ENCODE results near the gene LRSAM1.
"Not testable (repeated sequence)": the region's sequence is repeated elsewhere in the genome, so short reads cannot be mapped to it uniquely, and the experiment has no call there.

Gene LRSAM1

DNA sequence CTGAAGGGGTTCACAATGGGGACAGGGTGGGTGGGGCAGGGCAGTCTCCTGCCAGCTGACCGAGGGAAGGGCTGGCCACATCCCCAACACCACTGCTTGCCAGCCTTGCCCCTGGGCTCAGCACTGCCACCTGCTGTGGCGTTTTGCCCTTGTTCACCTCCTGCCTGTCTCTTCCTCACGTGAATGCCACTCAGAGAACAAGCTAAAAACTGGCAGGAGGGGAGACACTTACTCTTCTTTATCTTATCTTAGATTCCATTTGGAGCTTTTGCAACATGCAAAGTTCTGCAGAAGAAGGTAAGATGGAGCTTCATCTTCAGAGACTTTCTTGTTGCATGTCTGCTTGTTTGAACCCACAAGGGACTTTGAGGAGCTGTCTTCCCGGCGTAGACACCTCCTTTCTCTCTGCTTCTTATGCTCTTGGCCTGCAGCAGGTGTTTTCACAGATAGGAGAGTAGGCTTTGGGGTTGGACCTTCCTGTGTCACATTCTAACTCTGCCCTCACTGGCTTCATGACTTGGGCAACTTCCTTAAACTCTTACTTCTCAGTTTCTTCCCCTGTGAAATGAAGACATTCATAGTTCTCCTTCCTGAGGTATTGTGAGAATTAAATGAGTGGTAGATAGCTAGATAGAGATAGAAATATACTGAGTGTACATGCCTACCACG, 4.1 kb downstream of the LRSAM1 start:
- in situ Hi-C loops (cut with MboI; ENCODE audit: low sequenced_read_pairs) = no loop called here

DNA sequence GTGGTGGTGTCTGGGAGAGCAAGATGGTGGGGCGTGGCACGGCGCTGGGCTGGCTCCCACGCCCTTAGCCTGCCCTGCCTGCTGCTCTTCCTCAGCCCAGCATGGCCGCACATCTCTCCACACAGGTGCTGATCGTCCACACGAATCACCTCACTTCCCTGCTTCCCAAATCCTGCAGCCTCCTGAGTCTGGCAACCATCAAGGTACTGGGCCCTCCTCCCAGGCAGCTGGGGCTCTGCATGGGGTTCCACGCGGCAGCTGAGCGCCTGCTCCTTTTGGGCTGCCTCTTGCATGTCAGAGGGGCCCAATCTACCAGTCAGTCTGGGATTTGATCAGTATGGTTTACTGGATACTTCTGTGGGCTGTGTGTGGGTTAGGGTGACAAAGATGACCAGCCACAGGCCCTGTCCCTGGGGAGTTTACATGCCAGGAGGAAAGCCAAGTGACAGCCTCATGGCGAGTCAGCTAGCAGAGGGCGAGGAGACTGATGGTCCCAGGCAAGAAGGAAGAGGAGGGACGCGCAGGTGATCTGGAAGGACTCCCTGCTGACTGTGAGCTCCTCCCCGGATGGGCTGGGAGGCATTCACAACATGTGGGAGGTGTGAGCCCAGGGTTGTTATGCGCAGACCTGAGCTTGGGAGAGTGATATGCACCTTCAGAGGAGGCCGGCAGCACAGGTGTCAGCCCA, 6.0 kb downstream of the LRSAM1 start:
- in situ Hi-C loops (cut with MboI; ENCODE audit: low sequenced_read_pairs) = no loop called here

DNA sequence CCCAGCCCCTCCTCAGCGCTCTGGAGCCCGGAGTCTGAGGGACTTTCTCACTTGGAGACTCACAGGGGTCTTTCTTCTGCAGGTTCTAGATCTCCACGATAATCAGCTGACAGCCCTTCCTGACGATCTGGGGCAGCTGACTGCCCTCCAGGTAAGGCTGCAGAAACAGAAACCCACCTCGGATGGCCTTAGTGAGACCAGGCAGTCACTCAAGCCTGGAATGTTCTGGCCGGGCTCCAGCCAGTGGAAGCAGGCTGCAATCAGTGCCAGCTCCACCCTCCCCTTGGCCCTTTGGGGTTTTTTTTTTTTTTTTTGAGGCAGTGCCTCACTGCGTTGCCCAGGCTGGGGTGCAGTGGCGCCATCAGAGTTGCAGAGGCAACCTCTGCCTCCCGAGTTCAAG, 7.6 kb downstream of the LRSAM1 start:
- in situ Hi-C loops (cut with MboI; ENCODE audit: low sequenced_read_pairs) = no loop called here

DNA sequence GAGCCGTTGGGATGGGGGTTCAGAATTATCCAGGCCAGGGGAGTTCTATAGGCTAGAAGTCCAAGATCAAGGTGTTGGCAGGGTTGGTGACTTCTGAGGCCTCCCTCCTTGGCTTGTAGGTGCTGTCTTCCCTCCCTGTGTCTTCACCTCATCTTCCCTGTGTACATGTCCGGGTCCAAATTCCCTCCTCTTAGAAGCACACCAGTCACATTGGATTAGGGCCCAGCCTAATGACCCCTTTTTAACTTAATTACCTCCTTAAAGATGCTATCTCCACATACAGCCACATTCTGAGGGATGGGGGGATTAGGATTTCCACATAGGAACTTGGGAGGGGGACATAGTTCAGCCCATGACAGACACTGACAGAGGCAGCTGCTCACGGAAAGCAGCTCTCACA, 12.1 kb downstream of the LRSAM1 start:
- in situ Hi-C loops (cut with MboI; ENCODE audit: low sequenced_read_pairs) = no loop called here

DNA sequence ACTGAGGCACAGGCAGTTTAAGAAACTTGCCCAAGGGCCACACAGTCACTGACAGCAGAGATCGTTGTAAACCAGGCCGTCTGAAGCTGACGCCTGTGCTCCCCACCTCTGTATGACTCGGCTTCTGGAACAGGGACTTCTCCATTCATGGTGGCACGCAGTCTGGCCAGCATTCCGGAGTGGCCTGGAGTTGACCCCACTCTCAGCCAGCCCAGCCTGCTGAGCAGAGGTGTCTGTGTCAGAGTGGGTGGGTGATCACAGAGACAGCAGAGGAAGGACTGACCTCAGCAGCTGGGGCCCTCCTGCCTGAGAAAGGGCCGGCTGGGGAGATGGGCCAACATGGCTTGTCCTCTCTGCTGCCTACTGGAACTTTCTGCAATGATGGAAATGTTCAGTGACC, 12.6 kb downstream of the LRSAM1 start:
- in situ Hi-C loops (cut with MboI; ENCODE audit: low sequenced_read_pairs) = no loop called here

DNA sequence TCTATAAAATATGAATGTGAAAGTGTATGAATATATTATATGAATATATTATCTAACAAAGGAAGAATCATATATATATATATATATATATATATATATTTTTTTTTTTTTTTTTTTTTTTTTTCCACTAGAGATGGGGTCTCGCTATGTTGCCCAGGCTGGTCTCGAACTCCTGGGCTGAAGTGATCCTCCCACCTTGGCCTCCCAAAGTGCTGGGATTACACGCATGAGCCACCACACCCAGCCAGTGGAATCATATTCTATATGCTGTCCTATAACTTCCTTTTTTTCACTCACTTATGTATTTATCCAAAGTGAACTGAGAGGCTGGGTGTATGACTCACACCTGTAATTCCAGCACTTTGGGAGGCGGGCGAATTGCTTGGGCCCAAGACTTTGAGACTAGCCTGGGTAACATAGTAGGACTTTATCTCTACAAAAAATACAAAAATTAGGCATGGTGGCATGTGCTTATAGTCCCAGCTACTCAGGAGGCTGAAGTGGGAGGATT, 15.2 kb downstream of the LRSAM1 start:
- in situ Hi-C loops (cut with MboI; ENCODE audit: low sequenced_read_pairs) = not testable (repeated sequence)

DNA sequence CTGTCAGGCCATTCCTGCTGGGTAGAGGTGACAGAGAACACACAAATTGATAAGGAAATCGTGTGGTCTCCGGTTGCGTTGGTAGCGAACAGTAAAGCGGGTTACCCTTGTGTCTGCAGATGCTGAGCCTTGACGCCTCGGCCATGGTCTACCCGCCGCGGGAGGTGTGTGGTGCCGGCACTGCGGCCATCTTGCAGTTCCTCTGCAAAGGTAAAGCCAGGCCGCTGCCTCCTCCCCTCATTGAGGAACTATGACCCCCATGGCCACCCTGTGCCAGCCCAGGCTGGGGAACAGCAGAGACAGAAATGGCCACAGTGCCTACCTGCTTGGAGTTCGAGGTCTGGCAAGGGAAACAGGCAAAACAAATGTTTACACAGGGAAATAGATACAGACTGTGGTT, 16.3 kb downstream of the LRSAM1 start:
- in situ Hi-C loops (cut with MboI; ENCODE audit: low sequenced_read_pairs) = no loop called here

DNA sequence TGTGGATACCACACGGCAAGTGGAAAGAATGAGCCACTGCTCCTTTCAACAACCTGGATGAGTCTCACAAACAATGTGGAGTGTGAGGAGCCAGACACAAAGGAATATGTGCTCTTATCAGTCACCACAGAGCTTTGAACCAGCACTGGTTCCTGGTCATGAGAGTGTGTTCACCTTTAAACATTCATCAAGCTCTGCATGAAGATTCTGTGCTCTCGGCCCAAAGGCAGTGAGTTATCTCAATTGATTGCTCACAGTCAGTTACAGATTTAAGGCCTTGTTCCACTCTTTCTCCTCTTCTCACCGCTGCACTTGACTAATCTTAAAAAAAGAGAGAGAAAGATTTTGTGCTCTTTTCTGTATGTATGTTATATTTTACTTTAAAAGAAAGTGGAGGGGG, 19.4 kb downstream of the LRSAM1 start:
- in situ Hi-C loops (cut with MboI; ENCODE audit: low sequenced_read_pairs) = no loop called here

DNA sequence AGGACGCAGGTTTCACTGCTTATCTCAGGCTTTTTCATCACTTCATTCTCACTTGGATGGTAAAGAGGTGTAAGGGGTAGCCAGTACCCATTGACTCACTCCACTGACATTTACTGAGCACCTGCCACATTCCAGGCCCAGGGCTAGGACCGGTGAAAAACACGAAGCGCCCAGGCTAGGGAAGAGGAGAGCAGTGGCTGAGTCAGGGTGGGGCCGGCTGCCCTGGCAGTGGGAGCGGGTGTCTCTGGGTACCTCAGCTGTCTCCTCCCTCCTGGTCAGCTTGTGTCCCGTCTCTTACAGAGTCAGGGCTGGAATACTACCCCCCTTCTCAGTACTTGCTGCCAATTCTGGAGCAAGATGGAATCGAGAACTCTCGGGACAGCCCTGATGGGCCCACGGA, 22.2 kb downstream of the LRSAM1 start:
- in situ Hi-C loops (cut with MboI; ENCODE audit: low sequenced_read_pairs) = no loop called here

DNA sequence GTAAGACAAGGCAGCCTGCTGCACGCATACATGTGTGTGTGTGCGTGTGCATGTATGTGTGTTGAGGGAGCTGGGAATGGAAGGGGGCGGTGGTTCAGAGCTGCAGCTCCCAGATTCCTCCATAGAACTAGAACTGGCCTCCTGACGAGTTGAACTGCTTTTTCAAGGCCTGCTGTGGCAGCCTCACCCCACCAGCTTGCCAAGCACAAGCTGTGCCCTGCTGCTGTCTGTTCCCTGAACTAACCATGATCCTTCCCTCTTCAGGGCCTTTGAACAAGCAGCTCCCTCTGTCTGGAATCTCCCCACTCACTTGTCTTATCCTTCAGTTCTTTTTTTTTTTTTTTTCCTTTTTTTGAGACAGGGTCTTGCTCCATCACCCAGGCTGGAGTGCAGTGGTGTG, 22.6 kb downstream of the LRSAM1 start:
- in situ Hi-C loops (cut with MboI; ENCODE audit: low sequenced_read_pairs) = no loop called here

DNA sequence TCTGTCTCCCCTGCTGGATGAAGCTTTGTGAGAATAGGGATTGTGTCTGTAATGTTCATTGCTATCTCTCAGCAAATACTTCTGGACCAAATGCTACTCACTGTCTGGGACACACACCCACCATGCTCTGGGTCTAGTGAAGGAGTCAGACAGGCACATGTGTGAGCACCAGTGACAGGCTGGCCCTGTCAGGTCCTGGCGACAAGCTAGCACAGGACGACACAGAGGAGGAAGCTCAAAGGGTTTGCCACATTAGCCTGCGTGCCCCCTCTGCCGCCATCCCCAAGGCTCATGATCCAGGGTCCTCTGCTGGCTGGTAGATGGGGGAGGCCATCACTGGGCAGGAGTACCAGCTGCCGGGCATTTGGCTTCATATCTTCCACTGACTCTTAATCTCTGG, 23.3 kb downstream of the LRSAM1 start:
- in situ Hi-C loops (cut with MboI; ENCODE audit: low sequenced_read_pairs) = no loop called here

DNA sequence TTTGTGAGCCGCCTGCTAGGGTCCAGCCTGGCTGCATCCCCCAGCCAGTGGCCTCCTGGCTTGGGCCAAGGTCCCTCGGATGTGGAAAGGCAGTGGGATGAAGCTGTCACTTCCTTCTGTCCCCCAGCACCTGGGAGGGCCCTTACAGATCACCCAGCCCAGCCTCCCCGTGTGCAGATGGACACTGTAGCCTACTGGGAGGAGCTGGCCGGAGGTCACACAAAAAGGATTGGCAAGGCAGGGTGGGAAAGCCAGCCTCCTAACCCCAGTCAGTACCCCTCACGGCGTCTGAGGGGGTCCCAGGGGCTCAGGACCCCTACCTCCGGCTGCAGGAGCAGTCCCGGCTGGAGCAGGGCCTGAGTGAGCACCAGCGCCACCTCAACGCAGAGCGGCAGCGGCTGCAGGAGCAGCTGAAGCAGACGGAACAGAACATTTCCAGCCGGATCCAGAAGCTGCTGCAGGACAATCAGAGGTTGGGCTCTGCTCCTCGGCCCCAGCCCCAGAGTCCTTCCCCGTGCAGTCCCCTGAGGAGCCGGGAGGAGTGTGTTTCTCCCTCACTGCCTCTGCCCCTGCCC, 28.3 kb downstream of the LRSAM1 start:
- in situ Hi-C loops (cut with MboI; ENCODE audit: low sequenced_read_pairs) = no loop called here

DNA sequence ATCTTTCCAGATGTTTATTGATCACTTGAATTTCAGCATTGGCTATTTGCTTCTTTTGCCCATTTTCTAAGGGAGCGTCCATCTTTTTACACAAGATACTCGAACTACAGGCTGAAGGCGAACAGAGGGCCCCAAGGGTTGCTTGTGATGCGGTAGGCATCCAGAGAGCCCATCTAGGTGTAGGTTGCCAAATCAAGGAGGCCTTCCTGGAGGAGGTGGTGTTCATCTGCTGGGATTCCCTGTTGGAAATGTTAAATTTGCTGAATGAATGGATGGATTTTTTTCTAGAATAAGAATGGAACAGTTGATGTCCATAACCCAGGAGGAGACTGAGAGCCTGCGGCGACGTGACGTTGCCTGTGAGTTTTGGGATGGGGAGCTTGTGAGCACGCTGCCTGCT, 31.4 kb downstream of the LRSAM1 start:
- in situ Hi-C loops (cut with MboI; ENCODE audit: low sequenced_read_pairs) = no loop called here

DNA sequence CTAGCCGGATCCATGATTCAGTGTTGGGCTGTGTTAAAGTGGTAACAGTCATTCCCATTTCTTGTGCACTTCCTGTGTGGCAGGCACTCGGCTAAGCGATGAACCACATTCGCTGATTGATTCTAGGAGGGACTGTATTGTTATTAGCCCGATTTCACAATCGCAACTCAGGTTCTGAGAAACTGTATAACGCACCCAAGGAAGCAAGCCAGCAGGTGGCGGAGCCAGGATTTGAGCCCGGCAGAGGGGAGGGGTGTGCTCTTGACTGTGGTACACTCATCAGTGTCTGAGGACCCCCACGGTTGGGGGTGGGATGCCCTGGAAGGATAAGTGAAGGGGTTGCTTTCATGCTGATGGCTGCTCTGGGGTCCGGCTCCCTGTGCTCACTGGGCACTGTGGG, 34.7 kb downstream of the LRSAM1 start:
- in situ Hi-C loops (cut with MboI; ENCODE audit: low sequenced_read_pairs) = no loop called here

DNA sequence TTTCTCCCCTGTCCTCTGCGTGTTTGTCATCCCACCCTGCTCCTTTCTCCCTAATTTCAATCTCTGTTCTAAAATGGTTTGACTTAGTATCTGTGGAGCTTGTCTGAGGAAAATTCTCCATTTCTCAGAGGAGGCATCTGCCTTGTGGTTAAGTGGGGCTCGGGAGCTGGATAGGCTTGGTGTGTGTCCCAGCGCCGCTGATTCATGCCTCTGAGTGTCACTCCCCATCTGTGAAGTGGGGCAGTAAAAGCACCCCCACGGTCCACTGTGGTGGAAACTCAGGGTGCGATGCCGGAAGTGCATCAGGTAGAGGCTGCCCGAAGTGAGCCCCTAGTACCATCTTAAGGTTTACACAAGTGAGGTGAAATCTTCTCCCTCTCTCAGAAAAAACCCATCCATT, 37.6 kb downstream of the LRSAM1 start:
- in situ Hi-C loops (cut with MboI; ENCODE audit: low sequenced_read_pairs) = no loop called here

DNA sequence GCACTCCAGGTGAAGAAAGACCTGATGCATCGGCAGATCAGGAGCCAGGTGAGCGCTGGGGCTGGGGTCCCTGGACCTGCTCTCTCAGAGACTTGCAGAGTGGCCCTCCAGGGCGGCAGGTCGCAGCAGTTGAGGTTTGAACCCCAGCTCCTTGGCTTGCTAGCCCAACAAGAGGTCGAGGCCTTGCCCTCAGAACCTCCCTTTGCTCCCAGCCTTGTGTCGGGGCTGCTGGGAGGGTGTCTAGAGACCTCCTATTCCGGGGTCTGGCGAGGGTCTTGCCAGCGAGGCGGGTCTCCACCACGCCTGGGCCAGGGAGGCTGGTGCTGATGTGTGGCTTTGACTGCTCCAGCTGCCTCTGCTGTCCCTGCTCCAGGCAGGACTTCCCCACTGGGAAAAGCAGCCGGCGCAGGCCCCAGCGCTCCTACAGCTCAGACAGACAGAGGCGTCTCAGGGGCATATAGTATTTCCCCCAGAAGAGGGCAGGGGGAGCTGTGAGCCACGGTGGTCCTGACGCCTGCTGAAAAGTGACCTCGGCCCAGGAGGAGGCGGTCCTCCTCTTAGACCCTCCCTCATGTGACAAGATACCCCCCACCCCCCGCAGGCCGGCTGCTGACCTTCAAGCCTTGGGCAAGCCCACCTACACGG, 38.3 kb downstream of the LRSAM1 start:
- in situ Hi-C loops (cut with MboI; ENCODE audit: low sequenced_read_pairs) = no loop called here

DNA sequence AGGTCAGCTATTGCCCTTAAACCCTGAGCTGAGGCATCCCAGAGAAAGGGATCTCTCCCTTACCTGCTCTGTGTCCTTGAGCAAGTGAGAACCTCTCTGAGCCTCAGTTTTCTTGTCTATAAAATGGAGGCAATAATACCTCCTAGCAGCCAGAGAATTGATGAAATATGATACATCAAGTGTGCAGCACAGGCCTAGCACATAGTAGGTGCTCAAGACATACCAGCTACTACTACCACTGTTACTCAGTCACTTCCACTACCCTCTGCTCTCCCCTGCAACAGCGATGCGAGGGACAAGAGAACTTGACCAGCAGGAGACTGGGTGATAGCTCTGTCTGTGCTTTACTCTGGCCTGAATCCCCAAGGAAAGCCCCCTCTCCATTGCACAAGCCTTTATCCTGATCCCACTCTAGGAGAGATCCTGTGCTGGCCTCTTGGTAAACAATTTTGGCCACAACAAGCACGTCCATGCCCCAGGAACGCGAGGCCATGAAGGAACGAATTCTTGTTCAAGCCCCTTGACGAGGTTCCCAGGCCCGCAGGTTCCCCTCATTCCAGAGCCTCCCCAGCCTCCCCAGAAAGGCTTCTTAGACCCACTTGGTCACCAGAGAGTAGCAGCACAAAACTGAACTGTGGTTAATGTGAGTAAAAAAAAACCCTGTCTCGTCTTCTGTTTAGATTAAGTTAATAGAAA, 39.4 kb downstream of the LRSAM1 start:
- in situ Hi-C loops (cut with MboI; ENCODE audit: low sequenced_read_pairs) = no loop called here

DNA sequence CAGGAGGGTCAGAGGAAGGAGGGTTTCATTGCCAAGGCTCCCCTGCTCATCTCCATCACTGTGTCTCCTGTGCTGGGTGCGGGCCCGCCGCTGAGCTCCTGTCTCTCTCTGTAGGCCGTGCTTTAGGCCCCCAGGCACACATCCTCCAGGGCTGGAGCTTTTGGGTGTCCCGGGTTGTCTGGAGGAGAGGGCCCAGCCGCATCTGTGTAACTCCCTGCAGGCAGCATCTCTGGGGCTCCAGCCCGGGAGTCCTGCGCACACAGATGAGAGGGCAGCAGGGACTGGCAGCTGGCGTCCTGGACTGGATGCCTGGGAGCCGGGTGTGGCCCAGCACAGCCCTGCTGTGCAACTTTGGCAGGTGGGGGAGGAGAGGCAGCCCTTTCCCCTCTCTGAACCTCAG, 40.2 kb downstream of the LRSAM1 start:
- in situ Hi-C loops (cut with MboI; ENCODE audit: low sequenced_read_pairs) = no loop called here

DNA sequence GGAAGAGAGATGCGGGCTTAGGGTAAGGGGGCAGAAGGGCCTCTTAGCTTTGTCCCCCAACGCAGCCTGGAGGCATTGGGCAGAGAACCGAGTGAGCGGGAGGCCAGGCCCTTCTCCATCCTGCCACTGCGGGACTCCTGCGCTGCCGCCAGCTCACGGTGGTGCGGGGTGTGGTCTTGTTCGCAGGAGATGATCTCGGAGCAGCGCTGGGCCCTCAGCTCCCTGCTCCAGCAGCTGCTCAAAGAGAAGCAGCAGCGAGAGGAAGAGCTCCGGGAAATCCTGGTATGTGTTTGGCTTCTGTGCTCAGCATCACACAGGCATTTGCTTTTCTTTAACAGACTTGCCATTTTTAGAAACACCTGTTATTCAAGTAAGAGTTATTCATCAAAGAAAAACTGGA, 41.3 kb downstream of the LRSAM1 start:
- in situ Hi-C loops (cut with MboI; ENCODE audit: low sequenced_read_pairs) = no loop called here

DNA sequence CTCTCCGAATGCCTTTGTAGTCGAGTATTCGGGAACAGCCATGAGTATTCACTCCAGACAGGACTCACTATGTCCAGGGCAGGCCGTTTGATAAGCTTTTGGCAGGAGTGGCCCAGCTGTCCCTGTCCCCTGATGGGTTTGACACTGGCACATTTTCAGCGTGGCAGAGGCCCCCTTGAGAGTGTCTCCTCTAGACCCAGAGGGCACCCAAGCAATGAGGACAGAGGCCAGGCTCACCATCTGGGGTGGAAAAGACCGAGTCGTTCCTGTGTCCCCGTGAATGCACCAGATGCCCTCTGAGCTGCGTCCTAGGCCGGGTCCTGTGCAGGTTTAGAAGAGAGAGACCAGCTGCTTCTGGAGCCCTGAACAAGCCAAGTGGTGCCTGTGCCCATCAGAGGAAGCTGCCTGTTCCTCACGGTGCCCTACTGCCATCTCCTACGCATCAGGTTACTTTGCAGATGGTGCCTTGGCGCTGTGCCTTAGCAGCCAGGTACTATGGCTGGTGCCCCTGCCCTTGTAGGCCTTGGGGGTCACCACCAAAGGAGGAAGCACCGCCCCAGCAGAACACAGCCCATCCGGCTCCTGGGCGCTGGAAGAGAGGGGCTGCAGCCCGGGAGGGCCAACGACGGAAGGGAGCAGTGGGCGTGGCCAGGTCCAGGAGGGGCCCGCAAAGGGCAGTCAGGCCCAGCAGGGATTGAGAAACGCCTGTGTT, 42.4 kb downstream of the LRSAM1 start:
- in situ Hi-C loops (cut with MboI; ENCODE audit: low sequenced_read_pairs) = no loop called here

DNA sequence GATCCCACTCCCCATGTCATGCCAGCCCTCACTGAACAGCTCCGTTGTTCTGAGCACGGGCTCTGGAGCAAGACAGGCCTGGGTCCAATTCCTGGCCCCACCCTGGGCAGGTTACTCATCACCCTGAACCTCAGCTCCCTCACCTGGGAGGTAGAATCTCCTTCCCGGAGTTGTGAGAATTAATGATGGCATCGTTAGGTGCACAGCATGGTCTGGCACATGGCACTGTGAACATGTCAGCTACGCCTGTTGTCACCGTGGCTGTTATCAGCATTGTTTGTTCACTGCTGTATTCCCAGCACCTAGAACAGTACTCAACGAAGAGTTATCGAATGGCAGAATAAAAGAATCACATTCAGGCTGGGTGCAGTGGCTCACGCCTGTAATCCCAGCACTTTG, 43.0 kb downstream of the LRSAM1 start:
- in situ Hi-C loops (cut with MboI; ENCODE audit: low sequenced_read_pairs) = no loop called here
